Mucosa of gallbladder (tissue), 1 donor: ENCODE results near the gene AQP6. TPM values are rescaled to one million over a fixed set of nuclear protein-coding genes. Genes with fewer than 3 reads are reported as not detected.

ENCODE experiments used
- DNase-seq: peaks from one replicate; pipeline ENCODE4 v3.0.0-alpha.2; 2020; ENCODE audit warnings: low spot score
- total RNA-seq: library from RNA; stranded (reverse); gene quantifications from one replicate; pipeline ENCODE4 v1.2.1, GENCODE V29; 2021
- donor health status: DM: no; HTN: no; CAD: no.

AQP6 gene, protein sequence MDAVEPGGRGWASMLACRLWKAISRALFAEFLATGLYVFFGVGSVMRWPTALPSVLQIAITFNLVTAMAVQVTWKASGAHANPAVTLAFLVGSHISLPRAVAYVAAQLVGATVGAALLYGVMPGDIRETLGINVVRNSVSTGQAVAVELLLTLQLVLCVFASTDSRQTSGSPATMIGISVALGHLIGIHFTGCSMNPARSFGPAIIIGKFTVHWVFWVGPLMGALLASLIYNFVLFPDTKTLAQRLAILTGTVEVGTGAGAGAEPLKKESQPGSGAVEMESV
- total RNA-seq, result 0.32 TPM

DNA sequence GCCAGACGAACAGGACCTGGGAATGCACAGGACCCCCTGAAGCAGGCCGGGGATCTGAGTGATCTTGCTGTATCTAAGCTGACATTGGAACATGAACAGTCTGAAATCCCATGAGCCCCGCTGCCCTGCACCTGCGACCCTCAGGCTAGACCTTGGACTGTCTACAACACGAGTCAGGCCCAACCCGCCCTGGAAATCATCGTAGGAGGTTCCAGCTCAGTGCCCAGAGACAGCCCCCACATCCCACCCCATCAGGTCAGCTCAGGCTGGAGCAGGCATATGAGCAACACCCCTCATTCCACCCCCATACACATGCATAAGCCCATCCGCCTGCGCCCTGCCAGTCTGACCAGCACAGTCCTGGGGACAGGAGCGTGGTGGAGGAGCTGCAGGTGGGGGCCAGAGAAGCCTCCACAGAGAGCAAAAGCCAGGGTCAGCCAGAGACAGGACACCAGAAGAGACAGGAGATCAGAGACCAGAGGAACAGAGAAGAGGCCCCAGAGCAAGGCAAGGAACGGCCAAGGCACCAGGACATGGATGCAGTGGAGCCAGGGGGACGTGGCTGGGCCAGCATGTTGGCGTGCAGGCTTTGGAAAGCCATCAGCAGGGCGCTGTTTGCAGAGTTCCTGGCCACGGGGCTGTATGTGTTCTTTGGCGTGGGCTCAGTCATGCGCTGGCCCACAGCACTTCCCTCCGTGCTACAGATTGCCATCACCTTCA is at the start of gene AQP6:
Gene AQP6, plus strand, starts transcription at position 307 of the 720 bp plus-strand sequence. Its CDS starts 227 bp downstream, at position 534.
- no peak for DNase-seq

DNA sequence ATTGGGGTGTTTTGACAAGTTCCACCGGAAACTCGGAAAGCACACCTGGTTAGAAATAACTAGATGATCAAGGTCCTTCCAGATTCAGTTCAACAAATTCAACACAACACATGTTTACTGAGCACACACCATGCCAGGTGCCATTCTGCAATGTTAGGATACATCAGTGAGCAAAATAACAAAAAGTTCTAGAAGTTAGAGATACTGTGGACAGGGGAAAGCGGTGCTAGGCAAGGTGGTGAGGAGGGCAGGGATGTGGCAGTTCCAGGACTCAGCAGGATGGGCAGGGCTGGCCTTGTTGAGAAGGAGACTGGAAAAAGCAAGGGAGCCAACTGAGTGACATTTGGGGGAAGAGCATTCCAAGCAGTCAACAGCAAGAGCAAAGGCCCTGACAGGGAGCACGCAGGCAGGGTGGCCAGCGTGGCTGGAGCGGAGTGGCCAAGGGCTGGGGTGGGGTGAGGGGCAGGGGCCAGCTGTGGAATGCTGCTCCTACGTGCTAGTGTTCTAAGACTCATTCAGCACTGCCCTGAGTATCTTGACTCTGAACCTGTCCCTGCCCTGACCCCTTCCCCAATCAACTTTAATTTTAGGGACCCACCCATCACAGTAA is 49.6 kb upstream of the AQP6 start:
- DNase-seq, result no peak

DNA sequence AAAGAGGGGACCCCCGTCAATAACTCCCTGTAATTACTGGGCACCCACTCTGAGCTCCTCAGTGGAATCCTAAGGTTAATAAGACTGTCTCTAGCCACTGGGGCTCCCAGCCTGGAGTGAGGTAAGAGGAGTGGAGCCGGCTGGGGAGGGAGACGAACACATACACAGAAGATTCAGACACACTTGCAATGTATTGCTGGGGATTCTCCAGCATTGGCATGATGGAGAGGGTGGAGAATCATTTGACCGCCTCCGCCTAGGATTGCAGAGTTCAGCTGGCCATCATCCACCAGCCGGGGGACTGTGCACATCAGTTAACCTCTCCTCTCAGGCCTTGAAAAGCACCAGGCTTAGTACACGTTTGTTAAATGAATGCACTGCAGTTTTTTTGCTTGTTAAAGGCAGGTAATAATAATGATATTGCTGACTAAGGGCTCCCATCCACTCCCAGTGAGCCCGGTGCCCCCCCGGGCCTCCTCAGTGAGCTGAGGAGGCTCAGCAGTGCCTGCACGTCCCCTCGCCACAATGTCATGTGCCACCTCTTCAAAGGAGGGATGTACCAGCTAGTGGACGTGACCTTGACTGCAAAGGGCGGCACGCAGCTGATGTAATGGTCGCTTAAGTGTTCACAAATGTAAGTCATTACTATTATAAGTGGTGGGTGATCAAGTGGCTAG is 48.7 kb upstream of the AQP6 start:
- DNase-seq, result no peak

DNA sequence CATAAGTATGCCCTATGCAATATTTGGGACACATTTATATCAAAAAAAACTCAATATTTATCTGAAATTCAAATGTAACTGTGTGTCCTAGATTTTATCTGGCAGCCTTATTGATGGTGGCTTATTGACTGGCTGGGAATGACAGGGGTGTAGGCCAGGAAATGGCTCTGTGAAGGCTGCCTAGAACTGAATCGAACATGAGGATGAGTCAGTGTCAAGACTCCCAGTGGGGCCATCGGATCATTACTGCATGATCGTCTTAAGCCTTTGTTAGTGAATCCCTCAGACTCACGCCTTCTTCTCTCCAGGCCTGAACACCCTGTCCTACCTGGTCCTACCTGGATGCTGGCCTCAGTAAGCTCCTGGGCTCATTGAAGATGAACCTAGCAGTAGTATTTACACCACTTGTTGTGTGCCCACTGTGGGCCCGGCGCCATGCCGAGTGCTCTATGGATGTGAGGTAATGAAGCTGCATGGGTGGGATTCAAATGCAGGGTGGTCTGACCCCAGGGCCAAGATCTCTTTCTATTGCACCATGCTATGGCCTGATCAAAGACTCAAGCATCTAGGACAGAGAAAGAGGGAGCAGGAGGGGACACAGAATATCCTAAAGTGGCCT is 48.0 kb upstream of the AQP6 start:
- DNase-seq, result no peak

DNA sequence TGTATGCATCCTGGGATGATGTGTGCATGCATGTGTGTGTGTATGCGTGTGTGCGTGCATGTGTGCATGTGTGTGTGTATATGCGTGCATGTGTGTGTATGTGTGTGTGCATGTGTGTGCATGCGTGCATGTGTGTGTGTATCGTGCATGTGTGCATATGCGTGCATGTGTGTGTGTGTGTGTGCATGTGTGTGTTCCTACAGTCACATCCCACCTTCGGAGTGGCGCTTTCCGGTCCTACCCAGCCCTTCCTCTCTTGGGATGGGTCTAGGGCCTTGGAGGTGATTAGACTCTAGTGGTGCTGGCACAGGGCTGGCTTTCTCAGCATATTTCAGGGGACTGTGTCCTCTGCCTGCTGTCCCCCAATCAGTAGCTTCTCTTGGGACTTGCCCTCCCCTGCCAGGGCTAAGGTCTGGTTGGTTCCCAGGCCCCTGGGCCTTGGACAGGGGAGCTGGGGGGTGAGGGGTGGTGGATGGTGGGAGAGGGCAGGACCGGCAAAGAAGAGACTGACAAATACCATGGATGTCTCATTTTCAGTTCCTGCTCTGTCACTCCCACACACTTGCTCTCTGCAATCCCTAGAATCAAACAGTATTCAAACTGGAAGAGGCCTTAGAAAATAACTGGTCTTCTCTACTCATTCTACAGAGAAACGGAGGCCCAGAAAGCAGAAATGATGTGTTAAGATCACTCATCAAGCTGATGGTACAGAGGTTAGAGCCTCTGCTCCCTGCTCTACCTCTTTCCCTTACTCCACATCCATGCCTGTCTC is 47.1 kb upstream of the AQP6 start:
- DNase-seq, result no peak

DNA sequence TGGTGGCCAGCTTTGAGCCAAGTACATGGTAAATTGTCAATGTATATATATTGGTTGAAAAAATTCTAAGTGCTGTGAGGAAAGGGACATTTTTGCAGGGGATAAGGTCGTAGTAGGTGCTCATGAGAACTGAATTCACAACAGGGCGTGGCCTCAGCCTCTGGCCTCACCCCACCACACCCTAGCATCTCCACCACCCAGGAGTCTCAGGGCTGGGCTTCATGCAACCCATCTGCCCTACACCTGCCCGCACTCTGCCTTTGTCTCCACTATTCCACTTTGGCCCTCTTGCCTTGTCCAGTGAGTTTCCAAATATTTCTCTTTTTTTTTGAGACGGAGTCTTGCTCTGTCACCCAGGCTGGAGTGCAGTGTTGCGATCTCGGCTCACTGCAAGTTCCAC is 44.3 kb upstream of the AQP6 start:
- DNase-seq, result no peak

DNA sequence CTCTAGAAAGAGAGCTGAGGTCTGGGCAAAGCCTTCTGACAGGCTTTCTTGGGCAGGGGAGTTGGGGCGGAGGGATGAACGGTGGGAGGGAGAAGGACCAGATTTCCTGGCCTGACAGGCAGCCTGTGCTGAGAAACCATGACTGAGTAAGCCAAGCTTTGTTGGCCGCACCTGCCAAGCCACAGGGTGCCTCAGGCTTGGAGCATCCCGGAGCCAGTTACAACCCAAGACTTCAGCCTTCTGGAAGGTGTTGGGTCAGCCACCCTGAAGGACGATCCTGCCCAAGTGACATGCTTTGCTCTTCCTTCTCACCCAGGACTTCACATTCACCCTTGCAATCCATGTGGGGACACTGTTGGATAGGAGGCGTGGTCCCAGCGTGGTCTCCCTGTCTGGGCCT is 43.2 kb upstream of the AQP6 start:
- DNase-seq, result no peak

DNA sequence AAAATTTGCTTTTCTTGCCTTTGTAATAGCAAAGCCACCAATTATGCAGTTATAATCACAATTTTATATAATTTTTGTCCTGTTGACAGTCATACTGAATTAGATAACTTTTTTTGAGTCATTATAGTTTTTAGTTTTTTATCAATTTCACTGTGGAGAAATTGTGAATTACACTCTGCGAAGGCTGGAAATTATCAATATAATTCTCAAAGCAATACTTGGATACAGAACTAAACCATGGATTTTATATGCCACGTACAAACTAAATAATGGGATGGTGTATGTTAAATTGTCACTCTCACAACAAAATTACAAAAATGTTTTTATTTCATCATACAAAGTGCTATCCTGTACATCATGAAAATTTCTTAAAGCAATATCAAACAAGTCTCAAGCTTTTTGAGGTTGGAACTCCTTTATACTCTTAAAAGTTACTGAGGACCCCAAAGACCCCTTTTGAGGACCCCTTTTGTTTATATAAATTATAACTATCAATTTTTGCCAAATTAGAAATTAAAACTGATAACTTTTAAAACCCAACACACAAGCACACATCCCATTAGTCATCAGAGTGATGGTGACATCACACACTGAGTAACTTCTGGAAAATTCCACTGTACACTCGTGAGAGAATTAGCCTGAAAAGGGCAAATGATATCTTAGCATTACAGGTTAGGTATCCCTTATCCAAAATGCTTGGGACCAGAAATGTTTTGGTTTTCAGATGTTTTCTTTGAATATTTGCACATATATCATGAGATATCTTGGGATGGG is 42.0 kb upstream of the AQP6 start:
- no peak for DNase-seq

DNA sequence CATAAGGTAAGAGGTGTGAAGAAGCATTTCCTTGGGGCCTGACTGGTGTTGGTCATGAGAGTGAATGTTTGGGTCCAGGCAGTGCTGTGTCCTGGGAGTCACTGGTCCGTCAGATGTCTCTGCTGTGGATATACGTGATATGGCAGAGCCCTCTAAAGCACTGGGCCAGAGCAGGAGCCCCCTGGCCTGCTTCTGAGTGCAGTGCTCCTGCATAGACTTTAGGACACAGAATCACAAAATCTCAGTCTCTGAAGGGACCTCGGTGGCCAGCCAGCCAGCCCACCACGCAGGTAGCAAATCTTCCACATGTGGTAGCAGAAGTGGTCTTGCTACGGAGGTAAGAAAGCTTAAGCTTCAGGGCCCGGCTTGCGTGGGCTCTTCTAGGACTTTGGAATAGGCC is 40.7 kb upstream of the AQP6 start:
- DNase-seq, result no peak

DNA sequence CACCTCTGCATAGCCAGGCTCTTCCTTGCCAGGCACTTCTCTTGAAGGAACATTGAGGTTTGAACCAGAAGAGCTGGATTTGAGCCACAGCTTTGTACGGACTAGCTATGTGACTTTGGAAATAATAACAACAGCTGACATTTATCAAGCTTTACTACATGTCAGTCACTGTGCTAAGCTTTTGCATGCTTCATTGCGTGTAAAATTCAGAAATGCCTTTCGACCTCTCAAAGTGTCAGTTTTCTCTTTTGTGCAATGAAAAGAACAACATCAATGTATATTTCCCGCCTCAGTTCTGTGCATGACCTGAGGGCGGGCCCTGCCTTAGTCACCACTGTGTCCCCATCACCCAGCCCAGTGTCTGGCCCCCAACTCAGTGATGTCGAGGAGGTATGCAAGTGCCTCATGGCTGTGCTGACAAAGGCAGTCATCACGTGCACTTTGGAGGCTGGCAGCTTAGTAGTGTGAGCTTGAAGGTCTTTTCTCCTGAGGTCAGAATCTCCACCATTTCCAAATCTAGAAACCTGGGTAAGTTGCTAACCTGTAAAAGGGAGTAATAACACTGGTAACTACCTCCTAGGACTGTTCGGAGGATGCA is 40.1 kb upstream of the AQP6 start:
- DNase-seq, result no peak

DNA sequence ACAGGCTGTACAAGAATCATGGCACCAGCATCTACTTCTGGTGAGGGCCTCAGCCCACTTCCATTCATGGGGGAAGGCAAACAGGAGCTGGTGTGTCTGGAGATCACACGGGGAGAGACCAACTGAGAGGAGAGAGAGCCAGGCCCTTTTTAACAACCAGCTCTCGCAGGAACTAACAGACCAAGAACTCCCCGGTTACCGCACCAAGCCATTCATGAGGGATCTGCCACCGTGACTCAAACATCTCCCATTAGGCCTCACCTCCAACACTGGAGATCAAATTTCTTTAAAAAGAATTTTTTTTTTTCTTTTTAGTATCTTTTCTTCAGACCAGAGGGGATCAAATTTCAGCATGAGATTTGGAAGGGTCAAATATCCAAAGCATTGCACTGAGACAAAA is 39.0 kb upstream of the AQP6 start:
- DNase-seq, result no peak

DNA sequence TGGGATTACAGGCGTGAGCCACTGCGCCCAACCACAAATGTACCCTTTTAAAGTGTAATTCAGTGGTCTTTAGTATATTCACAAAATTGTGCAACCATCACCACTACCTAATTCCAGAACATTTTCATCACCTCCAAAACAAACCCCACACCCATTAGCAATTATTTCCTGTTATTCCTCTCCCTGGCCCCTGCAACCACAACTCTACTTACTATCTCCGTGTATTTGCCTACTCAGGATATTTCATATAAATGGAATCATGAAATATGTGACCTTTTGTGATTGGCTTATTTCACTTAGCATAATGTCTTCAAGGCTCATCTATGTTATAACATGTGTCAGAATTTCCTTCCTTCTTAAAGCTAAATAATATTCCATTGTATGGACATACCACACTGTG is 38.2 kb upstream of the AQP6 start:
- DNase-seq, result no peak

DNA sequence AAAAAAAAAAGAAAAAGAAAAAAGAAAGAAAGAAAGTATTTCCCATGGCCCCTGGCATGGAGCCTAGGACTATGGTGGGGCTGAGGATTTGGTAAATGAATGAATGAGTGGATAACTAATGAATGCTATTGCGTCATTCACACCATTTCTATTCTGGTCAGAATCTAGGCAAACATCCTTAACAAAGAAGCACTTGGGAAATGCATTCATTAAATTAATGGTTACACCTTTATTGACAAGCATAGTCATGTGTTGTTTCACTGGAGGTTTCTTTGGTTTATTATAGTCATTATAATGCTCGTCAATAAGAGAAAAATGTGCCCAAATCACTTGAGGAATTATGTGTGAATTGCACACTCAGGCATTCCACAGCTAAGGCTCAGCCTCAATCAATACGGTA is 35.8 kb upstream of the AQP6 start:
- DNase-seq, result no peak

DNA sequence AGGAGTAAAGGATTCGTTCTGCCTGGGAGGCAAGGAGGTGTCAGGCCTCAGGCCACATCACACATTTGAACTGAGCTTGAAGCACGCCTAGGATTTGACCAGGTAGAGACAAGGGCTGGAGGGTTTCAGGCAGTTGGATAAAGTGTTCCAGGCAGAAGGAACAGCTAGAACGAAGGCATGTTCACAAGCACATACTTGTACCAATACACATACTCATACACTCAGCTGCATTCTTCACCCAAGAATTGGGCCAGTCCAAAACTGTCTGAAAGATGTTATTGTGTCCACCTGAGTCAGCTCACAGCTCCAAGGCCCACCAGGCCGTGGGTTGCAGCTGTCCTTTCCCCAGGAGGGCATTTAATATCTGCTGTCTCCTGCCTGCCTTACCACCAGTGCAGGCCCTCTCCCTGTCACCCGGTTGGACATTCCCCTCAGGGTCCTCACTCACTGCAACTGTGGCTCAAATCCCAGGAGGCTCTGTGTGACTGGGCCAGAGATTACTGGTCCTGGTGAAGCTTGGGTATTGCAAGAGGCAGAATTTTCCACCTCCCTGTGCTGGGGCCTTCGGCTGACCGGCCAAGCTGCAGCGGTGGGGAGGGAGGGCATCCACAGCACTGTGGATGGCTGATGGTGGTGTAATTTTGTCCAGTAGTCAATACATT is 35.0 kb upstream of the AQP6 start:
- DNase-seq, result no peak

DNA sequence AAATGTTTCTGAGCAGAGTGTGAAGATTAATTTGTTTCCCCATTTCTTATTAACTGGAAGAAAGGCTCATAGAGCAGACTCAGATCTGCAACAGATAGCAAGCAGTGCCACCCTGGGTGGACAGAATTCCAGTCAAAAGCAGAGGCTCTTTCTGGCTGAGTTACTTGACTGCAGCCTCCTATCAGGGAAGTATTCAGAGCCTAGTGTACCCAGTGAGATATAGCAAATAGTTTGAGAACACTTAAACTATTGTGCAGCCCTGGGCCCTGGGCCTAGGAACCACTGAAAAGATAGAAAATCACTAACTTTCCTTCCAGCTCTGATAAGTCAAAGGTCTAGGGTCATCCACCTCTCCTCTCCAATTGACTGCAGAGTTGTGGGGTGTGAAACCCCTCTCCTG is 33.4 kb upstream of the AQP6 start:
- DNase-seq, result no peak

DNA sequence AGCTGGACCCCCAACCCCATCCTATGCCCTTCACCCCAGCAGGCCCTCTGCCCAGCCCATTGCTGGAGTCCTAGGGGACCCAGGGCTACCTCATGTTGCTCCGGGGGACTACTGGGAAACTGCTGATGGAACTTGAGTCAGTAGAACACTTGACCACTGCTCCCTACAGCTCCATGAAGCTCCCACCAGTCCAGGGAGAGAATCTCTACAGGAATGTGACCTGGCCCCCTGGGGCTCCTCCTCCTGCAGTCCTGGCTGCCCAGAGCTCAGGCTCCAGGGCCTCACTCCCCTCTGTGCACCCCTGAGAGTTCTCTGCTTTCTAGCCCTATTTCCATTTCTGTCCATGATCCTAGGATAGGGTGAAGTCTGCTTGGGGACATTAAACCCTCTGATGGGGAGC is 33.0 kb upstream of the AQP6 start:
- DNase-seq, result no peak

DNA sequence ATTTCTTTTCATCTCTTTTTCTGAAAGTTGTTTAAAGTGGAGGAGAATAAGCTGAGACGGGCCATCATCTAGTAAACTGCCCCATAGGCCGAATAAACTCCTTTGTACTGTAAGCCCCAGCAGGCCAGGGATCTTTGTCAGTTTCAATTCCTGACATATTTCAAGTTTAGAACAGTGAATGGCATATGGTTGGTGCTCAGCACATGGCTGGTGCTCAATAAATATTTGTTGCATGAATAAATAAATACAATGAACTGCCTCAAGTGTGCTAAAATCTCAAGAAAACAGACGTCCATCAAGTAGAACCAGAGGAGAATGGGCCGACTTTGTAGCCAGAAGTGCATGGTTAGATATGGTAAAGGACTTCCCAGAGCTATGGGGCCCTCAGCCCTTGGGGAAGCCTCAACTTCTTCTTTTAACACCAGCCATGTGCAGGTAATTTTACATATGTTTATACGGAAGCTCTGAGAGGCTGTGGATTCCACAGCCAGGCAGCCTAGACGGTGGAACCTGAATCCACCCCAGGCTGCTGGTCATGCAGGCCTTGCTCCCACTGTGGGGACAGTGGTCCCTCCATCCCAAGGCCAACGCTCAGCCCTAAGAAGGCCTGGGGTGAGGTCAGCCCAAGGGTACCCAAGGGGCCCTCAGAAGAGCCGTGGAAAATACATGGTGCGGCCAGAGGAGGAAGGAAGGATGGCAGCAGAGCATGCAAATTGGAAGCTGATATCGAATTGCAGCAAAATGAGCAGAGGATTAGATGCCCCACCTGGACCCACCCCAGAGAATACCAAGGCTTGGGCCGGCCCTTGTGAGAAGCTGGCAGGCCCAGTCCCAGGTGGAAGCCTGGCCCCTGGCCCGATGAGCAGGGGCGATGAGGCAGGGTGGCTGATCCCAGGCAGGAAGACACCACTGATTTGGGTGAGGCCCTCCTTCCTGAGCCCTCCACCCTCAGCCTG is 30.9 kb upstream of the AQP6 start:
- no peak for DNase-seq

DNA sequence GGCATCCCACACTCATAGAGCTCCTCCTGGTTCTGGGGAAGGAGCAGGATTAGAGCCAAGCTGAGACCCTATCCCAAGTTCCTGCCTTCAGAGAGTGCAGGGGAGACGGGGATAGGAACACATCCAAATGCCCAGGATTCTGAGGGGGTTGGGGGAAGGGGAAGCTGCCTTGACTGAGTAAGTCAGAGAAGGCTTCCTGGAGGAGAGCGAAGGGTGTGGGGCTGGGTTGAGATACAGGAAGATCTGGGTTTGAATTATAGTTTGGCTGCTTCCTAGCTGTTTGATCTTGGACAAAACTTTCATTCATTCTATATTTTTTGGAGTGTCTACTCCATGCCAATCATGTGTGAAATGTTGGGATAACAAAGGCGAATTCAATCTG is 30.2 kb upstream of the AQP6 start:
- no peak for DNase-seq
